Measurements from ENCODE around the gene SRD5A3.

The SRD5A3 gene

GRCh38 chr4:55372259-55372658, 26.2 kb downstream of the SRD5A3 start:
- no peak for TF ChIP-seq EP300 (IDR thresholded peaks at IDR 0.05; ENCODE audit: borderline replicate concordance)
- no peak for TF ChIP-seq TAF1 (IDR thresholded peaks at IDR 0.05; ENCODE audit: low read depth)
- no peak for TF ChIP-seq CEBPB (IDR thresholded peaks at IDR 0.05)
- no peak for TF ChIP-seq TEAD4 (IDR thresholded peaks at IDR 0.05)
- no peak for TF ChIP-seq NFIC (IDR thresholded peaks at IDR 0.05)
- no peak for TF ChIP-seq REST (IDR thresholded peaks at IDR 0.05; ENCODE audit: low read depth)
- no peak for TF ChIP-seq USF1 (IDR thresholded peaks at IDR 0.05)
- no peak for TF ChIP-seq RAD21 (IDR thresholded peaks at IDR 0.05; ENCODE audit: low read depth)
- TF ChIP-seq CREB1 (IDR thresholded peaks at IDR 0.05; ENCODE audit: low read depth) = no peak
- TF ChIP-seq EGR1 (IDR thresholded peaks at IDR 0.05) = no peak
- TF ChIP-seq MAX (IDR thresholded peaks at IDR 0.05) = no peak
- no peak for TF ChIP-seq ZBTB7A (IDR thresholded peaks at IDR 0.05; ENCODE audit: low read depth)
- TF ChIP-seq YY1 (IDR thresholded peaks at IDR 0.05; ENCODE audit: low read depth) = no peak
- TF ChIP-seq FOXM1 (IDR thresholded peaks at IDR 0.05; ENCODE audit: borderline replicate concordance, low read depth) = no peak
- TF ChIP-seq TCF12 (IDR thresholded peaks at IDR 0.05; ENCODE audit: low read depth) = no peak

GRCh38 chr4:55373461-55373860, 27.4 kb downstream of the SRD5A3 start:
- TF ChIP-seq RAD21 (IDR thresholded peaks at IDR 0.05; ENCODE audit: low read depth) (no peak), CREB1 (IDR thresholded peaks at IDR 0.05; ENCODE audit: low read depth) (no peak), CEBPB (IDR thresholded peaks at IDR 0.05) (no peak), ZBTB7A (IDR thresholded peaks at IDR 0.05; ENCODE audit: low read depth) (no peak), TAF1 (IDR thresholded peaks at IDR 0.05; ENCODE audit: low read depth) (no peak), NFIC (IDR thresholded peaks at IDR 0.05) (no peak), EP300 (IDR thresholded peaks at IDR 0.05; ENCODE audit: borderline replicate concordance) (no peak), FOXM1 (IDR thresholded peaks at IDR 0.05; ENCODE audit: borderline replicate concordance, low read depth) (no peak), MAX (IDR thresholded peaks at IDR 0.05) (no peak), TCF12 (IDR thresholded peaks at IDR 0.05; ENCODE audit: low read depth) (no peak), TEAD4 (IDR thresholded peaks at IDR 0.05) (no peak), YY1 (IDR thresholded peaks at IDR 0.05; ENCODE audit: low read depth) (no peak), USF1 (IDR thresholded peaks at IDR 0.05) (no peak), REST (IDR thresholded peaks at IDR 0.05; ENCODE audit: low read depth) (no peak), EGR1 (IDR thresholded peaks at IDR 0.05) (no peak)

- no peak for TF ChIP-seq CREB1 (IDR thresholded peaks at IDR 0.05; ENCODE audit: low read depth)
- TF ChIP-seq TAF1 (IDR thresholded peaks at IDR 0.05; ENCODE audit: low read depth) = no peak
- TF ChIP-seq EP300 (IDR thresholded peaks at IDR 0.05; ENCODE audit: borderline replicate concordance) = no peak
- no peak for TF ChIP-seq EGR1 (IDR thresholded peaks at IDR 0.05)
- TF ChIP-seq TCF12 (IDR thresholded peaks at IDR 0.05; ENCODE audit: low read depth) = no peak
- no peak for TF ChIP-seq TEAD4 (IDR thresholded peaks at IDR 0.05)
- TF ChIP-seq MAX (IDR thresholded peaks at IDR 0.05) = no peak
- no peak for TF ChIP-seq USF1 (IDR thresholded peaks at IDR 0.05)
- TF ChIP-seq RAD21 (IDR thresholded peaks at IDR 0.05; ENCODE audit: low read depth) = no peak
- TF ChIP-seq YY1 (IDR thresholded peaks at IDR 0.05; ENCODE audit: low read depth) = no peak
- TF ChIP-seq CEBPB (IDR thresholded peaks at IDR 0.05) = no peak
- no peak for TF ChIP-seq FOXM1 (IDR thresholded peaks at IDR 0.05; ENCODE audit: borderline replicate concordance, low read depth)
- no peak for TF ChIP-seq ZBTB7A (IDR thresholded peaks at IDR 0.05; ENCODE audit: low read depth)
- TF ChIP-seq REST (IDR thresholded peaks at IDR 0.05; ENCODE audit: low read depth) = no peak
- no peak for TF ChIP-seq NFIC (IDR thresholded peaks at IDR 0.05)
These were observed 30.7 kb downstream of the SRD5A3 start for GRCh38 chr4:55376698-55377097.
